Right renal pelvis (tissue), 4 donors: ENCODE data around the gene SPOCK3. TPM values are rescaled to one million over a fixed set of nuclear protein-coding genes. Genes with fewer than 3 reads are reported as not detected.
"Not testable (repeated sequence)": the region's sequence is repeated elsewhere in the genome, so short reads cannot be mapped to it uniquely, and the experiment has no call there.

Experiments used
- DNase-seq, 4 donors: peaks; one replicate each; pipeline ENCODE4 v3.0.0-alpha.2; 2013; ENCODE audit warnings: low read depth in 4 of 4, low spot score in 3 of 4, missing footprints in 1 of 4
- polyA plus RNA-seq, 4 donors: library from polyadenylated mRNA; unstranded; fragments of 120-200 nt; gene quantifications; one replicate each; pipeline ENCODE4 v1.2.1, GENCODE V29; 2013; ENCODE audit not compliant: insufficient read length in 4 of 4

Gene SPOCK3
- polyA plus RNA-seq = 10 to 100 TPM in 2 of 4 donors, 1 to 10 TPM in 2; 8.5 to 17.4 (median 11.9) TPM

DNA sequence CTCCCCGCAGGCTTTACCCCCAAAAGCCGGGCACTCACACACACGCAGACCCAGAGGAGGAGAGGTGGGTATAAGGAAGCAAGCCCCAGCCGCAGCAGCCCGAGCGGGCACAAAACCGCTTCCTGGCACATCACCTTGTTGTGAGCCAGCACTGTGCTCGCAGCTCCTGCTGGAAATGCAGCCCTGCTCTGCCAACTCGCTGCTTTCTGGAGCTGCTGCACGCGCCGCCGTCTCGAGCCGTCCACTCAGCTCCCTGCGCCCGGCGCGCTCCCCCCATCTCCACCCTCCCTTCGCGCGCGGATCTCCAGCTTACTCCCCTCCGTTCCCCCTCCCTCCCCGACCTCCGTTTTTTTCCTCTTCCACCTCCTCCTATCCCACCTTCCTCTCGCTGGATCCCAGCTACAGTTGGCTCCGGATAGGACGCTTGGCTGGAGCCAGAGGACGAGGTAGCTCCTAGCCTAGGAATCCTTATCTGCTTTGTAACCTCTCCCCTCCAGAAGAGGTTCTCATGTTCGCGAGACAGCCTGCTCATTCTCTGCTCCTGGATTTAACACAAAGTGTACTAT is at the start of gene SPOCK3:
Gene SPOCK3 (minus strand): TSS at position 179 of the 566 bp plus-strand sequence.
- peak in 3 of 4 donors; percentile 22 to 52 (median 24) for DNase-seq

DNA sequence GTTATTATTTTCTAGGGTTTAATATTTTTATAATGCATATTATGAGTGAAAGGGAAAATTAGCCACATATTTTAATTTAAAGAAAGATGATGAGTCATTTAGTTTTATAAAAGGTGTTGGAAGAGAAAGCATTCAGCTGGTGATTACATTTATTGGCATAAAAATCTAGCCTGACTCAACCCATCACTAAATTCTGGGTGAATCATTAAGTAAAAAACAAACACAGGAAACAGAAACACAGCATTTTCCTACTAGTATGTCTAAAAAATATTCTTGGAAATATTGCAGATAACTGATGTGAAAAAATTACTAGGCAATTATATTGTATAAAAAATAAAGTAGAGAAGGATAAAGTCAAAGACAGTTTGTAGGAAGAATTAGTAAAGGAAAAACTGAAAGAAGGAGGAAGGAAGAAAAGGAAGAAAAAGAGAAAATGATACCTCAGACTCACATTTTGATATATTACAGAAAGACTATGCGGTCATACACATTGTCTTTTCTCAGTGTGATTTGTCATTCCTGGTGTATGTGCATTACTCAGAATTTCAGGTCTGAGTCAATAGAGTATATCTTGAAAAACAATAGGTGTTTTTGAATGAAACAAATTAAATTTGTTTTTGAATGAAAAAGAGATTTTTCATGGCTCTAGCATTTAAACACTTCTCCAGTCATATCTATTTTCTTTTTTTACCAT is 48.0 kb upstream of the SPOCK3 start:
- no peak for DNase-seq

DNA sequence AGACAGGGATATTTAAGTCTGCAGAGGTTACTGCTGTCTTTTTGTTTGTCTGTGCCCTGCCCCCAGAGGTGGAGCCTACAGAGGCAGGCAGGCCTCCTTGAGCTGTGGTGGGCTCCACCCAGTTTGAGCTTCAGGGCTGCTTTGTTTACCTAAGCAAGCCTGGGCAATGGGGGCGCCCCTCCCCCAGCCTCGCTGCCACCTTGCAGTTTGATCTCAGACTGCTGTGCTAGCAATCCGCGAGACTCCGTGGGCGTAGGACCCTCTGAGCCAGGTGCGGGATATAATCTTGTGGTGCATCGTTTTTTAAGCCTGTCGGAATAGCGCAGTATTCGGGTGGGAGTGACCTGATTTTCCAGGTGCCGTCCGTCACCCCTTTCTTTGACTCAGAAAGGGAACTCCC is 47.3 kb upstream of the SPOCK3 start:
- DNase-seq = not testable (repeated sequence)

DNA sequence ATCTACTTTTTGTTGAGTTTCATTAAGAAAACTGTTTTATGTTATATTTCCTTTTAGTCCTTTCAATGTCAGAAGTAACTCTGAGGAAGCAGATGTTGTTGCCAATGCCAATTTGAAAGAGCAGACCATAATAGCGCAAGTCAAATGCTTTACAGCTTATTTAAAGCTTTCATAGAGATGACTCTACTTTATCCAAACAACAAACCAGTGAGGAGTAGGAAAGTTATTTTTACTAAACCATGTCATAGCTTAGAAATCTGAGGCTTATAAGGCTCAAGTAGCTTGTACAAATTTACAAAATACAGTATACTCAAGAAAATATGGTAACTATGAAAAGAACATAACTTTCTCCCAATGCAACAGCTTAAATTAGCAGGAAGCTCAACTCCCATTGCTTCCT is 40.1 kb upstream of the SPOCK3 start:
- DNase-seq = no peak

DNA sequence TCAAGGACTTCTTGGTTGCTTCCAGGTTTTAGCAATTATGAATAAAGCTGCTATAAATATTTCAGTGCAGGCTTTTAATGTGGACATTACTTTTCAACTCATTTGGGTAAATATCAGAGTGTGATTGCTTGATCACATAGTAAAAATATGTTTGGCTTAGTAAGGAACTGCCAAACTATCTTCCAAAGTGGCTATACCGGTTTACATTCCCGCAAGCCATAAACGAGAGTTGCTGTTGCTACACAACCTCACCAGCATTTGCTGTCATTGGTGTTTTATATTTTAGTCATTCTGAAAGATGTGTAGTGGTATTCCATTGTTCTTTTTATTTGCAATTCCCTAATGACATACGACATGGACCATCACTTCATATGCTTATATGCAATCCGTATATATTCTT is 30.9 kb upstream of the SPOCK3 start:
- no peak for DNase-seq

DNA sequence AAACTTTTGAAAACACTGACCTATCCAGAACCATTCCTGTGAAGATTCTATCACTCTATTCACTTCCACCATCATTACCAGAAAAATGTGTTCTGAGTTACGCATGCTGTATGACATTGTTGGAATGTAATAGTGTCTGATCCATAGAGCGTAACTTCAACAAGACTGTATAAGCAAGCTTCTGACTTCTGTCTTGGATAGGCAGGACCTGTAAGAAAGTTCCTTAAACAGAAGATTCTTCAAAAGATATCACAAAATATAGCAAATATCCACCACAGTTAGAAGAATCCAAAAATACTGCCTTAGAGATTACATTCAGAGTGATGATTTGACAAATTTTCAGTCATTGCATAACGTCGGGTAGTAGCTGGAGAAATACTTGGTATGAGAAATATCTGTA is 14.0 kb upstream of the SPOCK3 start:
- no peak for DNase-seq

DNA sequence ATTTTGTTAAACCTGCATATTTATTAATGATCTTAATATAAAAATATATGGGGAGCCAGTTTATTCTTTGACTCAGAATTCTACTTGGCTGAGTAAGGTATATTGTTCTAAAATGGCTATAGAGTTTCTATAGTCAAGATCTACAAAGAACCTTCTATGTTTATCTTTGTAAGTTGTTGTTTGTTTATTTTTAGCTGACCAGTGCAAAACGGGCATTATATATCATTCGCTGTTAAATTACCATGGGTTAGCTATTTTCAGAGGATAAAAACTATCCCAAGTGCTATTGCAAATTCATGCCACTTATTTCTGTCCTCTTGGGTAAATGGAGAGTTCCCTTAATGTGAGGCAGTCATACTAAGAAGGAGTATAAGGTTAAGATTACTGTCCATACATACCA is 5.3 kb upstream of the SPOCK3 start:
- no peak for DNase-seq

DNA sequence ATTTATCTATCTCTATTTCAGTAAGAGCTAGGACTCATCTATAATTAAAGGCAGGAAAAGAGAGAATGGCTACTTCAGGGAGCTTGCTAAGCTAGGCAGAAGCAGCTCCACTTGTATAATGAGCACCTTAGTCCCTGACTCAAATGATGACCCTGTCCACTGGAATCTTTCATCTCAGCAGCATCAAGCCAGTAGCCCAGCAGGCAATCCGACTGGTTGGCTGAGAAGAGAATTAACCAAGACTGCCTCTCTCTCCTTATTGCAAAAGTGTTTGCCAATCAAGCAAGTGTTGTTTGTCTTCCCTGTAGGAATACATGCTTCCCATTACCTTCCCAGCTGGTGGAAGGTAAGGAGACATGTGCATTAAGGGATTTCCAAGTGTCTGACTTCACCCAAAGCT is 3.9 kb upstream of the SPOCK3 start:
- no peak for DNase-seq

DNA sequence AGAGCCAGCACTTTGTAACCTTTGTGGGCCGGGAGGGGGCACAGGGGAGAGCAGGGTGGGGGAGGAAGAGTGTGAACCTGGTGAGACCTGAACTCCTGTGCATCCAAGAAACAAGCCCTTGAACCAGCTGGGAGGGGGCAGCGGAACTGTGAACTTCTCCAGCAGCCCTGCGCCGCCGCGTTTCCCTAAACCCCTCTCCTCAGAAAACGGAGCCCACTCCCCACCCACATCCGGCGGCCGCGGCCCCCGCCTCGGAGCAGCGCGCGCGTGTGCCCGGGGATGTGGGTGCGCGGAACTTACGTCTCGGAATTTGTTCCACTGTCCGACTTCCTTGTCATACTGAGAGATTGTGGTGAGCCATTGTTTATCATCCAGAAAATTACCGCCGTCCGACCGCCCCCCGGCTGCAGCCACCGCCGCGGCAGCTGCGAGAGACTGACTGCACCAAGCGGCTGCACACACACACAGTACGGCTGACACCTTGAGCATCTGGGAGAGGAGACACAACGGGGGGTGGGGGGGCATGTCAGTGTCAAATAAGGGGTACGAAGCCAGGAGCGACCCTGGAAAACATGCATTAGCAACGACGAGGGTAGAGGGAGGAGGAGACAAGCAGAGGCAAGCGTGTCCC is 494 bp downstream of the SPOCK3 start:
- DNase-seq = no peak

DNA sequence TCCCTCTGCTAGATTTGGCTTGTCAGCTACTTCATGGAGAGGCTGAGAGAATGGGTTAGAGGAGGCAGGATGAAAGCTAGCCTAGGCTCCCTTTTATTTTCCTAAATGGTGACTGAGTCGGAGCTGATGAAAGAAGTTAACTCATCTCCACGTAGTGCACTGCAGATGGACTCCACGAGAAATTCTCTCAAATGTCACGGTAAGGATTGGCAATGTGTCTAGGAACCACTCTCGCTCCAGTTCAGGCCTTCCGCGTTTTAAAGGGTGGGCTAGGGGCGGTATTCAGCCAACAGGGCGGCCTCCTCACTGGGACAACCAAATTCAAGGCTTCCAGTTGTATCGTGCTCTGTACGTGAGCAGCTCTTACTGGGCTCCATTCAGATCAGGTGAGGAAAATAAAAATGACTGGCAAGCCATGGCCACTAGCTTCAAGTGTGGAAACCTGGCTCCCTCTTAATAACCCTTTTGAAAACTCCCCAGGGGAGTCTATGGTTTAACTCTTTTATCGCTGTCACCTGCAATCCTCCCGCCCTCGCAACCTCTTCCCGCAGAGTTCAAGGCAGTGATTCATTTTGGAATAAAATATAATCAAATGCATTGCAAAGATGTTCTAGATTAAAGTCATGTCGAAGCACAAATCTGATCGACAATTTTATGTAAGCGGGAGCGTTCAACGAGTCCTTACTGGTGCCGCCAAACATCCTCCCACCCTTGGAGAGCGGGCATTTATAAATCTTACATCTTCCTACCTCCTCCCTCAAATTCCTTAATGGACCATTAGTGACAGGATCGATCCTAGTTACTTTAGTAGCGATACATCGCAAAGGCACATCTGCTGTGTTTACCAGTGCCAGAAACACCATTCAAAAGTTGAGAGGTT is 1.2 kb downstream of the SPOCK3 start:
- no peak for DNase-seq

DNA sequence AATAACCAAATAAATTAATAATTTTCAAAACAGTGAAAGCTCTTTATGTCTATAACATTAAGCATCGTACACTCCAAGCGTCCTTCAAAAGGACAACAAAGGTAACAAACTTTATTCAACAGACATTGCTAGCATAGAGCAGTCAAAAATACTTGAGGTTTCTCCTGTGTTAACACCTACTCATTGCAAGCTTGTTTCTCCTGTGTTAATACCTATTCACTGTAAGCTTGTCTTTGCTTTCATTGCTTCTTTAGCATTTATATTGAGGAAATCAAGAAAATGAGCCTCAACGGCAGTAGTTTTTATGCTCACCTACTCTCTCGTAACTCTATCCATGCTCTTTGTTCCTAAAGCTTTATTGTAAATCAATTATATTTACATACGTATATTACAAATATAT is 3.5 kb downstream of the SPOCK3 start:
- DNase-seq = no peak

DNA sequence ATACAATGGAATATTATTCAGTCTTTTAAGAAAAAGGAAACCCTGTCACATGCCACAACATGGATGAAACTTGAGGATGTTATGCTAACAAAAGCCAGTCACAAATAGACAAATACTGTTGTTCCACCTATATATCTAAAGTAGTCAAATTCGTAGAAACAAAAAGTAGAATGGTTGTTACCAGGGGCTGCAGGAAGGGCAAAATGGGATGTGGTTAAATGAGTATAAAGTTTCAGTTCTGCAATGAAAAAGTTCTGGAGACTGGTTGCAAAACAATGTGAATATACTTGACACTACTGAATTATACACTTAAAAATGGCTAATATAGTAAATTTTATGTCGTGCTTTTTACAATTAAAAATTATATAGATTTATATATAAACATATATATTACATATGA is 12.2 kb downstream of the SPOCK3 start:
- DNase-seq = no peak

DNA sequence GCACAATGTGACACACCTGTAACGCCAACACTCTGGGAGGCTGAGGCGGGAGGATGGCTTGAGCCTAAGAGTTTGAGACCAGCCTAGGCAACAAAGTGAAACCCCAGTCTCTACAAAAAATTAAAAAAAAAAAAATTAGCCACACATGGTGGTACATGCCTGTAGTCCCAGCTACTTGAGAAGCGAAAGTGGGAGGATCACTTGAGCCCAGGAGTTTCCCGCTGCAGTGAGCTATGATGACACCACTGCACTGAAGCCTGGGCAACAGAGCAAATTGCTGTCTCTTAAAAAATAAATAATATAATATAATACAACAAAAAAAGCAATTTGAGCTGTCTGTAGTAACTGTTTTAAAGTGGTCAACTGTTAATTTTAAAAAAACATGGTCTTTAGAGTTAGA is 13.2 kb downstream of the SPOCK3 start:
- DNase-seq = no peak

DNA sequence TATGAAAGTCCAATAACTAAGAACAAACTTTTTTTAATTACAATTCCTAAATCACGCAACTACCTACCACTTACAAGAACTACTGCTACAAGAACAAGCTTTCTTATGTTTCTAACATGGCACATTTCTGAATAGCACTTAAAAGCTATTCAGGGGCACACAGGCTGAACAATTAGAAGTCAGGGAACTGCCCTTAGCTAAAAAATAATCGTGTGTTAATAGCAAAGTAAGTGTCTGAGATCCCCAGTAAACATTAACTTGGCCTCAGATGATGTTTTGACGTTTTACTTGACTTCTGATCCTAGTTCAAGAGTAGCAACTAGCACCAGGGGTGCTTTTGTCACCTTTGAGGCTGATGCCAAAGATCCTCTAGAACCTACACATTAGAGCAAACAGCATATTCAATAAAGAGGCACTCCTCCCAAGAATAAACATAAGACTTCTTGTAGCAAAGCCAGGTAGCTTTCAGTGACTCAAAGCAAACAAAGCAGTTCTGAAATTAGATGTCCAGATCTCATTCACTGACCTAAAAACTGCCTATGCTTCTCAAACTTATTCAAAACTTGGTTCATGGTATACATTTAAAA is 16.2 kb downstream of the SPOCK3 start:
- no peak for DNase-seq

DNA sequence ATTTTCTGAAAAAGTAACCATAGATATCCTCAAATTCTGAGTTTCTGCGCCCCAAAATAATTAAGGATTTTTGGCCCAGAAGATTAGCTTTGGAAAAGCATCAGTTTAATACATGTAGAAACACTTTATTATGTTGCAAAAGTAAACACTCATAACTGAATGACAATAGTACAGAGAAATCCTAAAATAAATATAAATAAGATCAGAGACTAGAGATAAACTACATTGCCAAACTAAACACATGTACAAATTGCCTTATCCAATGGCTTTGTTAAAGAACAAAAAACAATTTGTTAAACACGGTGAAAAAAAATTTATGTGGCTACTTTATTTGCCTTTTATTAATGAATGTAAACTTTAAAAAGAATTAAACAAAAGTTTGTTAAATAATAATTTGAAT is 17.5 kb downstream of the SPOCK3 start:
- DNase-seq = no peak

DNA sequence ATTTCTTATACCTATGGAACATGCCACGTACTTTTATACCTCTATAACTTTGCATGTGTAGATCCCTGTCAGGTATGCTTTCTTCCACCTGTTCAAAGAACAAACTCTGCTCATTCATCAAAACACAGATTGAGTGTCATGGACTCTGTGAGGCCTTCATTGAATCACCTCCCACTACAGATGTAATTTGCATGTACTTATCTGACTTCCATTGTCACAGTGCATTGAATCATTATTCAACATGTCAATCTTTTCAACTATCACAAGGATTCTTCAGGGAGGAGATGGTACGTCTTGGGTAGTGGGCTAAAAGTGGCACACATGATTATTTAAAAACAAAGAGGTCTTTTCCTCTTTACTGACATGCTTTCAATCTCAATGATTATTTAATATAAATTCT is 24.1 kb downstream of the SPOCK3 start:
- DNase-seq = no peak

DNA sequence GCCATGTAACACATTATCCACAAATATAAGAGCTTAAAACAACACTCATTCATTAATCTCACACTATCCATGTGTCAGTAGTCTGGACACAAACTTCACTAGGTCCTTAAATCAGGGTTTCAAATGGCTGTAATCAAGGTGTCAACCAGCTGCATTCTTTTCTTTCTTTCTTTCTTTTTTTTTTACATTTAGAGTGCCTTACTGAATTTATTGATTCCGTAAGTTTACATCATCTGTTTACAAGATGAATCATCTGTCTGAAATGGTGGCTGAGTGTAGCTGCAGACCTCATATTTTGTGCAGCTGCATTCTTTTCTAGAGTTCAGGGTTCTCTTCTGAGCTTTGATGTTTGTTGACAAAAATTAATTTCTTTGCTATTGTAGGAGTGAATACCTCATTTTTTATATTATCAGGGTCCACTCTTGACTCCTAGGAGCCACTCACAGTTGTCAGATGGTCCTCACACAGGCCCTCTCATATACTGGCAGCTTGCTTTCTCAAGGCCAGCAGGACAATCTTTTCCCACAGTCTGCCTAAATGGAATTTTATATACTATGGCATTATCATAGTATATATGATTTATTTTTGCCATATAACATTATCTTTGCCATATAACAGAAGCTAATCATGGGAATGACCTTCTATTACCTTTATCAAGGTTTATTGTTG is 37.8 kb downstream of the SPOCK3 start:
- DNase-seq = no peak

DNA sequence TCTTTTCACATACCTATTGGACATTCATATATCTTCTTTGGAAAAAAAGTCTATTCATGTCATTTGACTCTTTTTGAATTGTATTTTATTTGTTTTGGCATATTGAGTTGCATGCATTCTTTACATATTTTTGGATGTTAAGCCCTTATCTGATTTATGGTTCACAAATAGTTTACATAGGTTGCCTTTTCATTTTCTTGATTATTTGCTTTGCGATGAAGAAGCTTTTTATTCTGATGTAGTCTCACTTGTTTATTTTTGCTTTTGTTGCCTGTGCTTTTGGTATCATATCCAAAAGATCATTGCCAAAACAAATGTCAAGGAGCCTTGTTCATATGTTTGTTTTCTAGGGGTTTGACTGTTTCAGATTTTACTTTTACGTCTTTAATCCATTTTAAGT is 43.9 kb downstream of the SPOCK3 start:
- no peak for DNase-seq

DNA sequence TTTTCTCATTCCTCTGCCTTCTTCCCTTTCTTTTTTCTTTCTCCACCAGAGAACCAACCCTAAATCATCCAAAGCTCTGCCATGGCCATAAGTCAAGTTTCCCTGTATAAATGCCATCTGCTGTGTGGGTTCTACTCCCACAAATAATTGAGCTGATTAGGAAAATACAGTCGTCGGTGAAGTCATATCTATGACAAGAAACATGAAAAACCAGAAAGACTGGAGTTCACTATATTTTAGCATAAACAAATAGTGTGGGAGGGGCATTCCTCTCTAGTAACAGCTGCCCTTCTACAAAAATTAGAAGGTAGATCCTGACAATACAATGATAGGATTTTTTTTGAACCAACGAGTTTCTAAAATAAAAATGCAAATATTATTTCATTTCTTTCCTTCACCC is 48.8 kb downstream of the SPOCK3 start:
- DNase-seq = no peak

DNA sequence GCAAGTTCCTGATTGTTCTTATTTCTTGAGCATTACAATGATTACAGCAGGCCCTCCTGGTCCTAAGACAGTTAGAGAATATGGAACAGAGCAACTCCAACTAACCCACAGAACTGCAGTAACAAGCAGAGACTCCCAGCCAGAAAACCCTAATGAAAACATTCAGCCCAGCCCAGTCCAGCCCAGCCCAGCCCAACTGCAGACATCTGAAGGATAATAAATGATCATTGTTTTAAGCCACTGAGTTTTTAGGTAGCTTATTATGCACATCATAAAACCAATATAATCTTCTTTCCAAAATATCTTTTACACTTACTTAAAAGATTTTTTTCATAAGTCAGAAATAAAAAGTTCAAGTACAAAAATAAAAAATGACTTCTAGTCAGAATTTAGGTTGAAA is 51.3 kb downstream of the SPOCK3 start:
- no peak for DNase-seq
